K562 (cell line): ENCODE data around the gene TTC39B. TPM values are rescaled to one million over a fixed set of nuclear protein-coding genes. Genes with fewer than 3 reads are reported as not detected.

Experiments used
- ATAC-seq: fragments of 200-7000 bp; cut with Tn5 transposase; 3 replicates; pipeline ENCODE4 v1.9.1; 2020; ENCODE audit warnings: moderate library complexity
- BruUV-seq: library from RNA; stranded (reverse); fragments of 400-500 nt; replicated peaks from 2 replicates; lab custom pipeline; 2021; lab: Mats Ljungman, UMichigan
- CTCF ChIA-PET: fragments of 300-600 bp; formaldehyde crosslinking; extraction: SDS; loops from one replicate; lab custom pipeline; 2021; ENCODE audit warnings: low intra/inter-chr PET ratio; lab: Yijun Ruan, JAX
- POLR2A ChIA-PET: fragments of 300-600, 350-650 bp; sonication (Branson Sonifier 250); formaldehyde crosslinking; extraction: SDS; loops from one replicate; lab custom pipeline; 2021; ENCODE audit warnings: antibody characterized with exemption, inconsistent platforms; lab: Yijun Ruan, JAX
- DNase-seq, 4 experiments: peaks; one replicate each; pipeline versions ENCODE4 v3.0.0 to v3.0.0-alpha.2; 2011 to 2018; ENCODE audit warnings: low spot score in 3 of 4, mixed read lengths in 3 of 4; ENCODE audit errors: extremely low read depth in 1 of 4
- FAIRE-seq: peaks from 2 replicates; lab custom pipeline; 2011; peaks lifted over from hg19 to GRCh38; lab: Jason Lieb, UNC
- H2AFZ ChIP-seq: 2 replicates; pipeline ENCODE4 v1.6.0; 2011; ENCODE audit warnings: low read depth, low read length, control low read depth, inconsistent platforms
- H3K27ac ChIP-seq: fragments of 200-600 bp; 3 replicates; pipeline ENCODE4 v1.8.0; 2011; ENCODE audit warnings: low read depth, mild to moderate bottlenecking, control low read depth, inconsistent platforms, low read length, moderate library complexity, mixed read lengths; ENCODE audit errors: extremely low read depth
- H3K27me3 ChIP-seq, 2 experiments: fragments of 300-600 bp in 1 of 2; 2 replicates in 1 of 2; 3 replicates in 1 of 2; pipeline versions ENCODE4 v1.6.0 to v1.8.0; 2011; ENCODE audit warnings: inconsistent platforms in 2 of 2, low read length in 2 of 2, mild to moderate bottlenecking in 1 of 2, mixed read lengths in 1 of 2, moderate library complexity in 1 of 2; ENCODE audit not compliant: control insufficient read depth in 2 of 2, insufficient read depth in 2 of 2
- H3K36me3 ChIP-seq: fragments of 300-600 bp; 3 replicates; pipeline ENCODE4 v1.8.0; 2011; ENCODE audit warnings: mild to moderate bottlenecking, low read length, inconsistent platforms; ENCODE audit not compliant: control insufficient read depth, insufficient read depth
- H3K4me1 ChIP-seq, 2 experiments: fragments of 200-600 bp in 1 of 2; replicated peaks in 1 of 2; 2 replicates in 1 of 2; 3 replicates in 1 of 2; pipeline versions ENCODE4 v1.5.1 to v1.8.0; 2011; ENCODE audit warnings: inconsistent platforms in 2 of 2, low read length in 2 of 2, mild to moderate bottlenecking in 1 of 2, mixed read lengths in 1 of 2, moderate library complexity in 1 of 2; ENCODE audit not compliant: control insufficient read depth in 2 of 2, insufficient read depth in 2 of 2
- H3K4me2 ChIP-seq: 2 replicates; pipeline ENCODE4 v1.6.1; 2011; ENCODE audit warnings: low read length, control low read depth, inconsistent platforms, mixed read lengths; ENCODE audit not compliant: insufficient read depth
- H3K4me3 ChIP-seq: fragments of 200-600 bp; sonication (generic), shearing (Covaris generic); 2 replicates; pipeline ENCODE4 v1.5.1; 2016; ENCODE audit warnings: control low read depth, inconsistent platforms
- H3K79me2 ChIP-seq: fragments of 200-600 bp; 3 replicates; pipeline ENCODE4 v1.8.0; 2011; ENCODE audit warnings: low read length, inconsistent platforms; ENCODE audit not compliant: control insufficient read depth, insufficient read depth
- H3K9ac ChIP-seq, 2 experiments: 2 replicates each; pipeline versions ENCODE4 v1.6.0 to v1.6.1; 2011; ENCODE audit warnings: low read depth in 2 of 2, low read length in 2 of 2, control low read depth in 1 of 2, inconsistent platforms in 1 of 2, mild to moderate bottlenecking in 1 of 2, mixed read lengths in 1 of 2; ENCODE audit not compliant: insufficient read depth in 1 of 2
- H3K9me1 ChIP-seq: one replicate; pipeline ENCODE4 v1.6.0; 2011; ENCODE audit warnings: inconsistent platforms, mild to moderate bottlenecking, low read length, moderate library complexity; ENCODE audit not compliant: control insufficient read depth, insufficient read depth
- H3K9me3 ChIP-seq: replicated peaks from 2 replicates; pipeline ENCODE4 v1.5.1; 2011; ENCODE audit warnings: low read depth, low read length, inconsistent platforms; ENCODE audit not compliant: control insufficient read depth, insufficient read depth
- H4K20me1 ChIP-seq: replicated peaks from 2 replicates; pipeline ENCODE4 v1.6.1; 2011; ENCODE audit warnings: low read length, inconsistent platforms, mixed read lengths; ENCODE audit not compliant: control insufficient read depth, insufficient read depth
- ETV1 ChIP-seq: fragments of 450-650 bp; conservative IDR thresholded peaks from 2 replicates; pipeline ENCODE4 v1.6.1; 2016; ENCODE audit warnings: missing genetic modification characterization, control low read depth, low read depth, missing compliant biosample characterization
- SETDB1 ChIP-seq: IDR thresholded peaks from one replicate; pipeline ENCODE4 v1.6.1; 2012; ENCODE audit warnings: low read length, control low read depth, inconsistent platforms
- TBL1XR1 ChIP-seq, 2 experiments: IDR thresholded peaks; 2 replicates each; pipeline ENCODE4 v1.6.1; 2012; ENCODE audit warnings: improper control_type of control experiment in 2 of 2, low read length in 2 of 2, mild to moderate bottlenecking in 1 of 2
- ZBTB11 ChIP-seq, 3 experiments: fragments of 200-800 bp in 1 of 3; fragments of 250-450 bp in 1 of 3; fragments of 450-650 bp in 1 of 3; sonication (Bioruptor Pico) in 1 of 3; sonication (Bioruptor generic) in 1 of 3; formaldehyde crosslinking in 1 of 3; IDR thresholded peaks; 2 replicates each; pipeline versions ENCODE4 v1.6.1 to v1.8.0; 2016 to 2022; ENCODE audit warnings: mild to moderate bottlenecking in 2 of 3, missing genetic modification characterization in 2 of 3, missing compliant biosample characterization in 1 of 3, moderate library complexity in 1 of 3
- ZC3H8 ChIP-seq: fragments of 450-650 bp; IDR thresholded peaks from 2 replicates; pipeline ENCODE4 v1.6.1; 2017
- ZNF197 ChIP-seq: fragments of 200-800 bp; sonication (Bioruptor generic); IDR thresholded peaks from 2 replicates; pipeline ENCODE4 v1.6.1; 2016; ENCODE audit warnings: low read depth, missing genetic modification characterization, missing compliant biosample characterization
- ZNF609 ChIP-seq: sonication (generic); formaldehyde crosslinking; IDR thresholded peaks from 2 replicates; pipeline ENCODE4 v1.8.1; 2023; ENCODE audit warnings: missing genetic modification reagents, mild to moderate bottlenecking, borderline replicate concordance
- WGBS: fragments of 100-300 bp; shearing (Covaris generic); methylation state at CpG from one replicate; pipeline ENCODE4 v1.1.6; 2016; ENCODE audit warnings: low coverage, mixed read lengths; ENCODE audit not compliant: insufficient coverage; ENCODE audit errors: missing lambda C conversion rate; 5-methylcytosine and 5-hydroxymethylcytosine counted together
- in situ Hi-C: fragments of 300-500 bp; cut with MboI; formaldehyde crosslinking; loops from 4 replicates; pipeline ENCODE4 v1.15.0; 2018; ENCODE audit warnings: inconsistent platforms, mixed read lengths
- intact Hi-C: fragments of 100-400 bp; cut with micrococcal nuclease; formaldehyde crosslinking; loops from 2 replicates; pipeline ENCODE4 v1.14.2; 2022
- polyA plus RNA-seq, 8 experiments: library from polyadenylated mRNA; depleted of rRNA in 4 of 8; stranded (reverse) in 5 of 8; unstranded in 3 of 8; fragments of >200 nt; fragmentation: Nextera tagmentation in 2 of 8; fragmentation: Illumina TruSeq in 1 of 8; extraction: Ambion mirVana in 2 of 8; extraction: Trizol in 1 of 8; gene quantifications; 2 replicates each; pipeline versions ENCODE4 v1.2.1 to v1.2.3, GENCODE V29; 2011 to 2014; ENCODE audit warnings: inconsistent platforms in 1 of 8, missing spikeins in 1 of 8
- total RNA-seq, 7 experiments: library from RNA; depleted of rRNA in 6 of 7; stranded (reverse); fragments of >200 nt in 6 of 7; fragmentation: Illumina TruSeq in 2 of 7; extraction: Trizol in 2 of 7; gene quantifications; 2 replicates each; pipeline versions ENCODE4 v1.2.1 to v1.2.3, GENCODE V29; 2011 to 2021; ENCODE audit warnings: low replicate concordance in 1 of 7

Gene TTC39B
- total and polyA plus RNA-seq, 9 of the 15 experiments (the other 6 are each of a cell fraction or from before 2014, with no cell fraction given) = 0.32 to 1.2 (median 0.95) TPM

GRCh38 chr9:15308511-15308910 is 1.5 kb upstream of the TTC39B start:
- BruUV-seq = no TSS peak
- FAIRE-seq = no peak
- 33% methylated on average over 1 of the region's 1 CpG for WGBS
- no peaks in the 10 kb centered on the region for H4K20me1 ChIP-seq
- no peaks in the 10 kb centered on the region for H3K9me1 ChIP-seq
- no peaks in the 10 kb centered on the region for H3K9me3 ChIP-seq
- in situ Hi-C loops (no loop called here), intact Hi-C loops (no loop called here)
- no peak overlapping the region for H3K9ac ChIP-seq
- no peak for ATAC-seq
- no peak overlapping the region for H2AFZ ChIP-seq
- no peaks in the 10 kb centered on the region for H3K27me3 ChIP-seq
- no peak overlapping the region for H3K27ac ChIP-seq
- POLR2A ChIA-PET = no interaction called here
- CTCF ChIA-PET = no interaction called here
- no peaks in the 10 kb centered on the region for H3K36me3 ChIP-seq
- DNase-seq = no peak
- no peak overlapping the region for H3K4me3 ChIP-seq
- no peaks in the 10 kb centered on the region for H3K79me2 ChIP-seq
- TF ChIP-seq TBL1XR1 (IDR thresholded peaks at IDR 0.05; ENCODE audit: low read length in 2 of 2) (no peak), SETDB1 (no peak), ETV1 (no peak), ZC3H8 (no peak), ZBTB11 (CRISPR knock-in tag; IDR thresholded peaks at IDR 0.05) (no peak), ZNF197 (no peak), ZNF609 (CRISPR knock-in tag) (no peak)
- TF ChIP-seq, all 486 proteins: peak for 0
- Histone ChIP-seq H3K4me1 (peaks cover 0 to 17% of the 10 kb centered on the region in 2 experiments; a peak in 2 of 5 replicates), H3K4me2 (no peak overlapping the region)
